H1 (cell line): Measurements from ENCODE around the gene ITPR1. TPM values are rescaled to one million over a fixed set of nuclear protein-coding genes. Genes with fewer than 3 reads are reported as not detected.

Source experiments
- CTCF ChIA-PET: fragments of 300-600 bp; sonication (Branson Sonifier 250); formaldehyde crosslinking; loops from one replicate; lab custom pipeline; 2021; ENCODE audit not compliant: partially characterized antibody; lab: Charles Lee
- POLR2A ChIA-PET: fragments of 300-600 bp; sonication (Branson Sonifier 250); formaldehyde crosslinking; loops from one replicate; lab custom pipeline; 2021; ENCODE audit warnings: inconsistent platforms; ENCODE audit not compliant: partially characterized antibody; lab: Charles Lee
- DNase-seq, 2 experiments: peaks; one replicate each; pipeline versions ENCODE4 v3.0.0 to v3.0.0-alpha.2; 2010 to 2022; ENCODE audit warnings: low spot score in 2 of 2, low read depth in 1 of 2, mixed read lengths in 1 of 2
- FAIRE-seq: peaks from 2 replicates; lab custom pipeline; 2011; peaks lifted over from hg19 to GRCh38; lab: Jason Lieb, UNC
- H2AFZ ChIP-seq: 2 replicates; pipeline ENCODE4 v1.8.1; 2012; ENCODE audit warnings: low read length, inconsistent platforms
- H2AK5ac ChIP-seq: 2 replicates; pipeline ENCODE4 v1.6.1; 2013; ENCODE audit warnings: low read depth, low read length
- H2BK120ac ChIP-seq: replicated peaks from 2 replicates; pipeline ENCODE3; 2013; ENCODE audit warnings: low read depth, low read length, inconsistent platforms
- H2BK12ac ChIP-seq: 2 replicates; pipeline ENCODE4 v1.6.1; 2013; ENCODE audit warnings: low read depth, low read length
- H2BK15ac ChIP-seq: 2 replicates; pipeline ENCODE4 v1.6.1; 2013; ENCODE audit warnings: low read length
- H2BK20ac ChIP-seq: 2 replicates; pipeline ENCODE4 v1.6.1; 2013; ENCODE audit warnings: low read length
- H2BK5ac ChIP-seq: 2 replicates; pipeline ENCODE4 v1.6.1; 2013; ENCODE audit warnings: low read depth, low read length
- H3K14ac ChIP-seq: 2 replicates; pipeline ENCODE4 v1.6.1; 2013; ENCODE audit warnings: inconsistent platforms; ENCODE audit not compliant: insufficient read length
- H3K18ac ChIP-seq: 2 replicates; pipeline ENCODE4 v1.6.1; 2013; ENCODE audit warnings: low read length; ENCODE audit errors: extremely low read depth
- H3K23ac ChIP-seq: 2 replicates; pipeline ENCODE4 v1.6.1; 2013; ENCODE audit warnings: inconsistent platforms; ENCODE audit not compliant: insufficient read length
- H3K23me2 ChIP-seq: 2 replicates; pipeline ENCODE4 v1.6.1; 2013; ENCODE audit warnings: low read depth, low read length
- H3K27ac ChIP-seq: 2 replicates; pipeline ENCODE4 v1.6.1; 2011; ENCODE audit warnings: low read depth, low read length, inconsistent platforms
- H3K27me3 ChIP-seq, 4 experiments: replicated peaks in 1 of 4; 1 replicate in 1 of 4; 2 replicates in 3 of 4; pipeline versions ENCODE4 v1.6.1 to v1.8.1; 2011 to 2013; ENCODE audit warnings: low read length in 3 of 4, mild to moderate bottlenecking in 3 of 4, inconsistent platforms in 2 of 4, mixed read lengths in 2 of 4, moderate library complexity in 1 of 4; ENCODE audit not compliant: control insufficient read depth in 3 of 4, insufficient read depth in 3 of 4; ENCODE audit errors: extremely low read depth in 1 of 4
- H3K36me3 ChIP-seq, 4 experiments: 2 replicates each; pipeline versions ENCODE4 v1.6.1 to v1.8.1; 2011 to 2013; ENCODE audit warnings: mild to moderate bottlenecking in 4 of 4, low read length in 3 of 4, moderate library complexity in 2 of 4, control low read depth in 1 of 4, inconsistent platforms in 1 of 4; ENCODE audit not compliant: insufficient read depth in 4 of 4, control insufficient read depth in 2 of 4
- H3K4ac ChIP-seq: replicated peaks from 2 replicates; pipeline ENCODE3; 2013; ENCODE audit warnings: low read length, low read depth, mixed read lengths, inconsistent platforms; ENCODE audit not compliant: insufficient read length
- H3K4me1 ChIP-seq, 4 experiments: replicated peaks in 1 of 4; 1 replicate in 1 of 4; 2 replicates in 3 of 4; pipeline versions ENCODE4 v1.6.1 to v1.8.1; 2011 to 2013; ENCODE audit warnings: low read length in 3 of 4, inconsistent platforms in 2 of 4, mixed read lengths in 1 of 4; ENCODE audit not compliant: insufficient read depth in 4 of 4, control insufficient read depth in 3 of 4
- H3K4me2 ChIP-seq, 2 experiments: 2 replicates each; pipeline versions ENCODE4 v1.6.1 to v1.8.1; 2011 to 2013; ENCODE audit warnings: low read depth in 2 of 2, low read length in 2 of 2, control low read depth in 1 of 2, inconsistent platforms in 1 of 2, mild to moderate bottlenecking in 1 of 2; ENCODE audit not compliant: insufficient read depth in 1 of 2
- H3K4me3 ChIP-seq, 4 experiments: fragments of 200-600, 300-600 bp in 1 of 4; sonication (generic), shearing (Covaris generic), sonication (Bioruptor Twin) in 1 of 4; 2 replicates each; pipeline versions ENCODE4 v1.5.1 to v1.8.1; 2011 to 2016; ENCODE audit warnings: low read length in 4 of 4, low read depth in 3 of 4, control low read depth in 2 of 4, inconsistent platforms in 2 of 4, mild to moderate bottlenecking in 2 of 4, mixed read lengths in 1 of 4, moderate library complexity in 1 of 4; ENCODE audit not compliant: insufficient read depth in 2 of 4; ENCODE audit errors: extremely low read depth in 1 of 4
- H3K56ac ChIP-seq: replicated peaks from 2 replicates; pipeline ENCODE3; 2013; ENCODE audit warnings: low read depth, mild to moderate bottlenecking, mixed read lengths, low read length, inconsistent platforms; ENCODE audit not compliant: insufficient read length
- H3K79me1 ChIP-seq: 2 replicates; pipeline ENCODE4 v1.6.1; 2013; ENCODE audit warnings: low read depth, low read length, control low read depth
- H3K79me2 ChIP-seq, 2 experiments: 2 replicates each; pipeline versions ENCODE4 v1.6.1 to v1.8.1; 2012 to 2013; ENCODE audit warnings: low read length in 2 of 2, mild to moderate bottlenecking in 2 of 2, inconsistent platforms in 1 of 2; ENCODE audit not compliant: insufficient read depth in 2 of 2, control insufficient read depth in 1 of 2
- H3K9ac ChIP-seq, 4 experiments: replicated peaks in 1 of 4; 1 replicate in 1 of 4; 2 replicates in 3 of 4; pipeline versions ENCODE4 v1.6.1 to v1.8.1; 2011 to 2013; ENCODE audit warnings: low read depth in 3 of 4, low read length in 3 of 4, control low read depth in 2 of 4, mild to moderate bottlenecking in 2 of 4, moderate library complexity in 2 of 4, inconsistent platforms in 1 of 4; ENCODE audit errors: extremely low read depth in 1 of 4
- H3K9me3 ChIP-seq, 2 experiments: 2 replicates each; pipeline versions ENCODE4 v1.6.1 to v1.8.1; 2012 to 2013; ENCODE audit warnings: mild to moderate bottlenecking in 2 of 2, moderate library complexity in 2 of 2, control low read depth in 1 of 2, inconsistent platforms in 1 of 2, low read depth in 1 of 2, low read length in 1 of 2, mixed read lengths in 1 of 2; ENCODE audit not compliant: insufficient read depth in 2 of 2
- H4K20me1 ChIP-seq, 2 experiments: replicated peaks in 1 of 2; 2 replicates each; pipeline versions ENCODE3 to v1.8.1; 2011 to 2013; ENCODE audit warnings: inconsistent platforms in 2 of 2, low read length in 2 of 2, mild to moderate bottlenecking in 1 of 2; ENCODE audit not compliant: insufficient read depth in 2 of 2, control insufficient read depth in 1 of 2
- H4K5ac ChIP-seq: 2 replicates; pipeline ENCODE4 v1.6.1; 2013; ENCODE audit warnings: low read length, low read depth, mixed read lengths, inconsistent platforms; ENCODE audit not compliant: insufficient read length
- H4K8ac ChIP-seq: 2 replicates; pipeline ENCODE4 v1.8.0; 2013; ENCODE audit warnings: mild to moderate bottlenecking, moderate library complexity, low read length, inconsistent platforms; ENCODE audit not compliant: insufficient read depth; ENCODE audit errors: extremely low read depth
- H4K91ac ChIP-seq: replicated peaks from 2 replicates; pipeline ENCODE3; 2013; ENCODE audit warnings: low read length, mixed read lengths, inconsistent platforms; ENCODE audit not compliant: insufficient read length
- BCL11A ChIP-seq, 2 experiments: IDR thresholded peaks; one replicate each; pipeline ENCODE4 v1.6.1; 2011; ENCODE audit warnings: low read depth in 2 of 2, low read length in 2 of 2, mild to moderate bottlenecking in 2 of 2
- CTCF ChIP-seq, 3 experiments: IDR thresholded peaks; 1 replicate in 2 of 3; 2 replicates in 1 of 3; pipeline versions ENCODE4 v1.5.1 to v1.6.1; 2011; ENCODE audit warnings: low read length in 3 of 3, mild to moderate bottlenecking in 3 of 3, inconsistent platforms in 2 of 3, low read depth in 1 of 3, moderate library complexity in 1 of 3; ENCODE audit not compliant: insufficient read depth in 1 of 3; ENCODE audit errors: control extremely low read depth in 1 of 3
- EGR1 ChIP-seq: IDR thresholded peaks from 2 replicates; pipeline ENCODE4 v1.6.1; 2011; ENCODE audit warnings: low read depth, low read length, borderline replicate concordance
- MAFK ChIP-seq: IDR thresholded peaks from 2 replicates; pipeline ENCODE4 v1.6.1; 2012; ENCODE audit warnings: low read depth, mild to moderate bottlenecking, improper control_type of control experiment, low read length
- POU5F1 ChIP-seq: IDR thresholded peaks from 2 replicates; pipeline ENCODE4 v1.6.1; 2011; ENCODE audit warnings: low read depth, mild to moderate bottlenecking, low read length, moderate library complexity
- SIRT6 ChIP-seq: IDR thresholded peaks from one replicate; pipeline ENCODE4 v1.7.1; 2012; ENCODE audit warnings: low read length, inconsistent platforms
- SP2 ChIP-seq: IDR thresholded peaks from 2 replicates; pipeline ENCODE4 v1.6.1; 2012; ENCODE audit warnings: mild to moderate bottlenecking, low read length, inconsistent platforms
- TAF7 ChIP-seq: optimal IDR thresholded peaks from 2 replicates; pipeline ENCODE3; 2011; ENCODE audit warnings: low read depth, mild to moderate bottlenecking, inconsistent platforms, low read length, moderate library complexity, borderline replicate concordance
- ZNF274 ChIP-seq: IDR thresholded peaks from 2 replicates; pipeline ENCODE4 v1.7.0; 2012; ENCODE audit warnings: low read length, borderline replicate concordance; ENCODE audit errors: extremely low read depth
- WGBS, 2 experiments: shearing (Covaris generic) in 1 of 2; methylation state at CpG; one replicate each; pipeline versions ENCODE4 v1.1.6 to v1.1.7; 2013 to 2015; ENCODE audit warnings: low lambda C conversion rate in 2 of 2, mixed read lengths in 2 of 2, inconsistent platforms in 1 of 2, low coverage in 1 of 2, missing lambda C conversion rate in 1 of 2; ENCODE audit not compliant: insufficient replicate concordance in 2 of 2, insufficient coverage in 1 of 2, insufficient read length in 1 of 2; ENCODE audit errors: extremely low coverage in 1 of 2, missing lambda C conversion rate in 1 of 2; 5-methylcytosine and 5-hydroxymethylcytosine counted together
- polyA plus RNA-seq, 7 experiments: library from polyadenylated mRNA; depleted of rRNA in 3 of 7; stranded (reverse) in 5 of 7; unstranded in 2 of 7; fragments of >200 nt in 5 of 7; fragments of 200-250 nt in 2 of 7; gene quantifications; 1 replicate in 5 of 7; 2 replicates in 1 of 7; 4 replicates in 1 of 7; pipeline versions ENCODE4 v1.2.1 to v1.2.3, GENCODE V29; 2011 to 2013; ENCODE audit warnings: missing spikeins in 2 of 7, mixed read lengths in 2 of 7
- total RNA-seq: library from RNA; stranded (reverse); fragmentation: NEBNext Ultra II Directional; extraction: Animal tissue kit (Norgen Biotek cat#: 25700); gene quantifications from 2 replicates; pipeline ENCODE4 v1.2.1, GENCODE V29; 2021
- TF ChIP-seq, protein P1 (sequence below): IDR thresholded peaks from 2 replicates; pipeline ENCODE4 v1.6.1; 2012; ENCODE audit warnings: low read length, inconsistent platforms

The ITPR1 gene
- total and polyA plus RNA-seq, 2 of the 8 experiments (the other 6 are each of a cell fraction or from before 2014, with no cell fraction given), result 2.5 to 16.3 TPM

GRCh38 chr3:4494895-4495264 lies 1.7 kb downstream of the ITPR1 start:
- no peak overlapping the region for H3K23ac ChIP-seq
- no peak overlapping the region for H3K14ac ChIP-seq
- no peak overlapping the region for H3K4ac ChIP-seq
- H3K27ac ChIP-seq, result no peak overlapping the region
- H4K20me1 ChIP-seq, result peaks cover 0 to 1% of the 10 kb centered on the region in 2 experiments
- H4K8ac ChIP-seq, result no peak overlapping the region
- H3K9ac ChIP-seq, result no peak overlapping the region
- ChIA-PET POLR2A (interaction anchor here (1.0 to 4.6 kb wide), 10 partner anchors 9 to 486 kb away, joined by 3 to 91 read pairs (median 5); partner anchors contain the start of gene SUMF1), CTCF (interaction anchor here (0.7 to 7.1 kb wide), 7 partner anchors 8 to 143 kb away, joined by 3 to 34 read pairs (median 3); no protein-coding TSS in a partner anchor)
- 89% methylated on average over 4 of the region's 4 CpGs; no CpG with 5 or more reads in 1 of the 2 experiments for WGBS, 2 experiments
- peak overlapping the region in 1 of 2 experiments; percentile 93; a peak in 1 of 4 replicates for H3K4me2 ChIP-seq
- H3K9me3 ChIP-seq, result no peaks in the 10 kb centered on the region
- no peak overlapping the region for H3K18ac ChIP-seq
- no peak overlapping the region for H2BK20ac ChIP-seq
- H2BK15ac ChIP-seq, result no peak overlapping the region
- H3K23me2 ChIP-seq, result peaks cover 8% of the 10 kb centered on the region; the same call in 1 of the 2 replicates
- TF ChIP-seq, protein P1, sequence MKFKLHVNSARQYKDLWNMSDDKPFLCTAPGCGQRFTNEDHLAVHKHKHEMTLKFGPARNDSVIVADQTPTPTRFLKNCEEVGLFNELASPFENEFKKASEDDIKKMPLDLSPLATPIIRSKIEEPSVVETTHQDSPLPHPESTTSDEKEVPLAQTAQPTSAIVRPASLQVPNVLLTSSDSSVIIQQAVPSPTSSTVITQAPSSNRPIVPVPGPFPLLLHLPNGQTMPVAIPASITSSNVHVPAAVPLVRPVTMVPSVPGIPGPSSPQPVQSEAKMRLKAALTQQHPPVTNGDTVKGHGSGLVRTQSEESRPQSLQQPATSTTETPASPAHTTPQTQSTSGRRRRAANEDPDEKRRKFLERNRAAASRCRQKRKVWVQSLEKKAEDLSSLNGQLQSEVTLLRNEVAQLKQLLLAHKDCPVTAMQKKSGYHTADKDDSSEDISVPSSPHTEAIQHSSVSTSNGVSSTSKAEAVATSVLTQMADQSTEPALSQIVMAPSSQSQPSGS, result no peak
- TF ChIP-seq TAF7 (no peak), MAFK (no peak), ZNF274 (no peak), CTCF (IDR thresholded peaks at IDR 0.05; ENCODE audit: control extremely low read depth in 1 of 3, insufficient read depth in 1 of 3, low read depth in 1 of 3, low read length in 3 of 3) (no peak), POU5F1 (no peak), BCL11A (IDR thresholded peaks at IDR 0.05; ENCODE audit: low read depth in 2 of 2, low read length in 2 of 2) (no peak), SP2 (no peak), SIRT6 (no peak), EGR1 (no peak)
- H3K79me1 ChIP-seq, result no peaks in the 10 kb centered on the region
- H3K36me3 ChIP-seq, result no peaks in the 10 kb centered on the region
- no peak overlapping the region for H2BK120ac ChIP-seq
- FAIRE-seq (no peak), DNase-seq (no peak)
- H2AK5ac ChIP-seq, result no peak overlapping the region
- H2BK5ac ChIP-seq, result no peak overlapping the region
- H2BK12ac ChIP-seq, result no peak overlapping the region
- H3K56ac ChIP-seq, result no peak overlapping the region
- no peak overlapping the region for H2AFZ ChIP-seq
- H3K27me3 ChIP-seq, result peaks cover 0 to 11% (median 5%) of the 10 kb centered on the region in 4 experiments; a peak in 5 of 7 replicates
- H3K4me1 ChIP-seq, result peaks cover 0 to 3% (median 0%) of the 10 kb centered on the region in 4 experiments; a peak in 3 of 7 replicates
- no peaks in the 10 kb centered on the region for H3K79me2 ChIP-seq
- no peak overlapping the region for H4K5ac ChIP-seq
- H4K91ac ChIP-seq, result no peak overlapping the region
- no peak overlapping the region for H3K4me3 ChIP-seq
